Coronary artery (tissue), 2 donors: Measurements from ENCODE around the gene STK36.

Experiments used
- DNase-seq: peaks from one replicate; pipeline ENCODE4 v3.0.0-alpha.2; 2017; ENCODE audit warnings: low spot score
- H3K27ac ChIP-seq, 2 donors: fragments of 200-600 bp; sonication (generic); one replicate each; pipeline ENCODE4 v1.5.1; 2016 to 2019
- H3K4me3 ChIP-seq: fragments of 200-600 bp; sonication (generic); 2 replicates; pipeline ENCODE4 v1.5.1; 2016; ENCODE audit warnings: mild to moderate bottlenecking, moderate library complexity
- TF ChIP-seq, protein P1 (sequence below): fragments of 200-600 bp; sonication (generic); IDR thresholded peaks from one replicate; pipeline ENCODE4 v1.5.1; 2019; ENCODE audit warnings: antibody characterized with exemption

Gene STK36

DNA sequence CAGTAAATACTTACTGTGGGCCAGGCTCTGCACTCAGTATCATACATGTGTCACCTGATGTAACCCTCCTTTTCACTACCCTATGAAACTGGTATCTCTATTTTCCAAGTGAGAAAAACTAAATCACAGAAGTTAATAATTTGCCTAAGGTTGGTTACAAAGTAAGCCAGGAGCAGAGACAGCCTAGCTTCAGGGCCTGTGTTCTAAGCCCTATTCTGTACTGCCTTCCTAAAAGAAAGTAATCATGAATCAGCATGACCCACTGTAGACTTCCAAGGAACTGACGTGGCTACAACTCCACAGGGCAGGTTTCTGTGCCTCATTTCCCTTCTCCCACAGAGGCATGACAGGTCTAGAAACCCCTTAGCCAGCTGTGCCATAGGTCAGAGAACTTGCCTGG lies 26.8 kb upstream of the STK36 start:
- H3K4me3 ChIP-seq: no peak overlapping the region
- DNase-seq: no peak
- no peak overlapping the region for H3K27ac ChIP-seq
- TF ChIP-seq, protein P1, sequence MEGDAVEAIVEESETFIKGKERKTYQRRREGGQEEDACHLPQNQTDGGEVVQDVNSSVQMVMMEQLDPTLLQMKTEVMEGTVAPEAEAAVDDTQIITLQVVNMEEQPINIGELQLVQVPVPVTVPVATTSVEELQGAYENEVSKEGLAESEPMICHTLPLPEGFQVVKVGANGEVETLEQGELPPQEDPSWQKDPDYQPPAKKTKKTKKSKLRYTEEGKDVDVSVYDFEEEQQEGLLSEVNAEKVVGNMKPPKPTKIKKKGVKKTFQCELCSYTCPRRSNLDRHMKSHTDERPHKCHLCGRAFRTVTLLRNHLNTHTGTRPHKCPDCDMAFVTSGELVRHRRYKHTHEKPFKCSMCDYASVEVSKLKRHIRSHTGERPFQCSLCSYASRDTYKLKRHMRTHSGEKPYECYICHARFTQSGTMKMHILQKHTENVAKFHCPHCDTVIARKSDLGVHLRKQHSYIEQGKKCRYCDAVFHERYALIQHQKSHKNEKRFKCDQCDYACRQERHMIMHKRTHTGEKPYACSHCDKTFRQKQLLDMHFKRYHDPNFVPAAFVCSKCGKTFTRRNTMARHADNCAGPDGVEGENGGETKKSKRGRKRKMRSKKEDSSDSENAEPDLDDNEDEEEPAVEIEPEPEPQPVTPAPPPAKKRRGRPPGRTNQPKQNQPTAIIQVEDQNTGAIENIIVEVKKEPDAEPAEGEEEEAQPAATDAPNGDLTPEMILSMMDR: no peak

DNA sequence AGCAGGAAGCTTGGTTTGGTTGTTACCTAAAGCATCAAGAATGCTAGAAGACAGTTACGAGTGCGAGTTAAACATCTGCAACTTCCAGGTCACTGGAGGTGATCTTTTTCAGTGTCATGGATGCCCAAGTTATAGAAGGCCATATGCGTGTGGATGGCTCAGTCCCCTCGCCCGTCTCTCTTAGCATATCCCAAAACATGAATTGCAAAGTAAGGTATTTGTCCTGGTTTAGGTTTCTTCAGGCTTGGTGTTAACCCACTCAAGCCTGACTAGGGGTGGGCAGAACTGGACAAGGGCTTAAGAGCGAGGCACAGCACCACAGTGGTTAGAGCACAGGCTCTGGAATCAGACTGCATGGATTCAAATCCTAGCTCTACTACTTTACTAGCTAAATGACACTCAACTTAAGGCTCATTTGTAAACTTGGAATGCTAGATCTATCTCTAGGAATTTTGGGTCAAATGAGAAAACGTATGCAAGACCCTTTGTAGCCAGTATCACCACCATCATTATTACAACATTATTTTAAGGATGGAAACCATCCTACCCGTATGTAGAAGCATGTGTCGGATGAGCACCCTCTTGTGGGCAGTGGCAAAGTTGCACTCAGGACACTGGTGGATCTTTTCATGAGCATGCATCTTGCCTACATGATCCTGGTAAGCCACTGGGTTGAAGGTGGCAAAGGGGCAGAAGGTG lies 23.6 kb upstream of the STK36 start:
- no peak for DNase-seq
- TF ChIP-seq, protein P1: peak; percentile 62
- H3K4me3 ChIP-seq: no peak overlapping the region
- no peak overlapping the region for H3K27ac ChIP-seq

DNA sequence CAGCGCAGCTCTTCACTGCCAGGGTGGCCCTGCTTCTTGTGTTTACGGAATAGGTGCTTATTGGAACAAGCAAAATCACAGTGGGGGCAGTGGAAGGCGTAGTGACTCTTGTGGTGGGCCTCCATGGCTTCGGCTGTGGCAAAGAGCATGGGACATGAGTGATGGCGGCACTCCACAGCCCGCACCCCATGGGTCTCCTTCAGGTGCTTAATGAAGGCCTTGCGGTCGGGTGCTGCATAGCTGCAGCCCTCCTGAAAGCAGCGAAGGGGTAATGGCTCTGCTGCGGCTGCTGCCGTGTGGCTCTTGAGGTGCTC lies 23.1 kb upstream of the STK36 start:
- TF ChIP-seq, protein P1: no peak
- Histone ChIP-seq H3K4me3 (no peak overlapping the region), H3K27ac (no peak overlapping the region)
- no peak for DNase-seq

DNA sequence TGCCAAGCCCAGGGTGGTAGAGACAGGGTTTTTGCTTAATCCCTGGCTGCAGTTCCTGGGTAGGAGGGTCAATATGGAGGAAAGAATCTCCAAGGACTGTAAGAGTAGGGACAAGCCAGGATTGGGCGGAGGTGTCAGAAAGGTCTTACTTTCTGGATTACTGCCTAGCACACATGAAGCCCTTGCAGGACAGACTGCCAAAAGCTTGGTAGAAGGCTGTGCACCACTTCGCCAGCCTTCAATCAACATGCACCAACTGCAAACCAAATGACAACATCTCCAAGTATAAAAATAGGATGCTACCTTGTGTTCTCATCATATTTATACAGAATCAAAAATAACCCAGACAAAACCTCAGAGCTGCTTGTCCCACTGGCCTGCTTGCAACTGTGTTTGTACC lies 16.1 kb upstream of the STK36 start:
- H3K4me3 ChIP-seq: no peak overlapping the region
- no peak for DNase-seq
- H3K27ac ChIP-seq: no peak overlapping the region
- TF ChIP-seq, protein P1: no peak

DNA sequence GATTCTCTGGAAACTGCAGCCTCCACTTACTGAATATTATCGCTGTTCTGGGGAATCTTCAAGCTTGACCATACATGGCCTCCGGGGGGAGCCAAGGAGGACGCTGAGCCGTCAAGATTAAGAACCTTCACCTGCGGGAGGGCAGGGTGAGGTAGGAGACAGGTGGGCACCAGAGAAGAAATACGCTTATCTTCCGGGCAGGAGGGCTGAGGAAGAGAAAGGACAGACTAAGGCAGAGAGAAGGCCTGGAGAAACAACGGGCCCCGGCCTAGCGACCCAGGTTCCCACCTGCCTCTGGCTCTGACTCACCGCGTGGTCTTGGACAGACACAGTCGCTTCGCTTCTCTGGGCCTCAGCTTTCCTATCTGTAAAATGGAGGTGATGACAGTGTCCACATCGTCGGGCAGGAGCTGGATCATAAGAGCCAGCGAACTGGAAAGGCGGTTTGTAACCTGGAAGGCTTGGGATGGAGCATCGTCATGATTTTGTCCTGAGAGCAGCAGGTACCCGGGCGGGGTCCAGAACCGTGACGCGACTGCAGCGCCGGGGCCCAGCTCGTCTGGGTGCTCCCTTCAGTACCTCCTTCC lies 13.1 kb upstream of the STK36 start:
- Histone ChIP-seq H3K27ac (peak overlapping the region; percentile 51 to 80), H3K4me3 (peak overlapping the region; percentile 91)
- DNase-seq: no peak
- TF ChIP-seq, protein P1: no peak

DNA sequence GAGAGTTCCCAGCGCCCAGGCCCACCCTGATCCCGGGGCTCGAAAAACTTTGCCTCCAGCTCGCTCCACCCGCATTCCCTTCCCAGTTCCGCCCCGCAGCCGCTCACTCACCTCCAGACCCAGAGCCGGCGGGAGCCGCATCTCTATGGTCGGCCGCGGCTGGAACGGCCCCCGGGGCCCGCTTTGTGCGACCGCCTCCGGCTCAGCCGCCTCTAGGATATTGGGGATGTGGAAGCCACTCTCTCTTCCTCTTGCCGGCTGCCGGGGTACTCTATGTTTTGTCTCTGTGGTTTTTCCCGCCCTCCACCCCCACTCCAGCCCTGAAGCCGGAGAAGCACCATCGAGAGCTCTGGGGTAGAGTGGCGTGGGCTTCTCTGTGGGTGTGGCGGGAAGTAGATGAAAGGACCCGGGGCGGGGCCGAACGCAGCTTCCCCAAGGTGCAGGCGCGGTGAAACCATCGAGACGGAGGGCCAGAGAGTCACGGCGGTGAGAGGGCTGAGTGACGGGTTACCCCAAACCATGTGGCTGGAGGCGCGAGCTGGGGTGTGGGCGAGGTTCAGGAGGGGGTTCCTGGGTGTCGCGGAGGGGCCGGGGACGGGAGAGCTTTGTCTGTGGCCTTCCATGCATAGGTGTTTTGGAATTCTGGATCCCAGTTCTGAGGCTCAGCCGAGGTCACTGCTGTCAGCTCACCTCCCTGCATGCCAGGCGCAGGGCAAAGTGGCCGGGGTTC lies 12.5 kb upstream of the STK36 start, which contains the start of the genes BCS1L and ZNF142:
Gene BCS1L (plus strand): TSS at position 426 of the 730 bp plus-strand sequence. CDS start 1,305 bp downstream, outside the sequence.
Gene ZNF142 (minus strand): TSS at position 366 of the 730 bp plus-strand sequence. CDS start 3,194 bp downstream, outside the sequence.
- TF ChIP-seq, protein P1: no peak
- Histone ChIP-seq H3K4me3 (peak within 1 kb of the TSS; percentile 91), H3K27ac (peak within 1 kb of the TSS; percentile 51 to 80)
- peak; percentile 87 for DNase-seq
